GM21723 (cell line): Measurements from ENCODE around the gene BOD1.

Experiments
- ATAC-seq: cut with Tn5 transposase; IDR thresholded peaks from one replicate; pipeline ENCODE4 v1.9.1; 2021; ENCODE audit warnings: mild to moderate bottlenecking, moderate library complexity; ENCODE audit not compliant: unreplicated experiment

BOD1 gene

GRCh38 chr5:173616577-173617118 is at the start of gene BOD1:
BOD1 (minus strand) TSS chr5:173616650; CDS start chr5:173616436, 214 bp downstream.
- ATAC-seq, result peak; percentile 94

GRCh38 chr5:173665326-173665725 is 48.9 kb upstream of the BOD1 start:
- ATAC-seq, result no peak

GRCh38 chr5:173664154-173664526 is 47.7 kb upstream of the BOD1 start:
- no peak for ATAC-seq

- no peak for ATAC-seq
These were observed 47.1 kb upstream of the BOD1 start for GRCh38 chr5:173663352-173664153.

- ATAC-seq, result no peak
These were observed 46.3 kb upstream of the BOD1 start for GRCh38 chr5:173662581-173663351.

GRCh38 chr5:173660481-173661280 is 44.2 kb upstream of the BOD1 start:
- ATAC-seq, result no peak

GRCh38 chr5:173659423-173659822 is 43.0 kb upstream of the BOD1 start:
- no peak for ATAC-seq

GRCh38 chr5:173657741-173658356 is 41.4 kb upstream of the BOD1 start:
- no peak for ATAC-seq

GRCh38 chr5:173655196-173655797 is 38.8 kb upstream of the BOD1 start:
- no peak for ATAC-seq

- ATAC-seq, result no peak
These were observed 37.5 kb upstream of the BOD1 start for GRCh38 chr5:173653822-173654523.

GRCh38 chr5:173648308-173648866 is 31.9 kb upstream of the BOD1 start:
- ATAC-seq, result no peak

GRCh38 chr5:173646692-173647091 is 30.2 kb upstream of the BOD1 start:
- ATAC-seq, result no peak

- ATAC-seq, result no peak
These were observed 29.6 kb upstream of the BOD1 start for GRCh38 chr5:173645890-173646574.

GRCh38 chr5:173645437-173645807 is 29.0 kb upstream of the BOD1 start:
- no peak for ATAC-seq

GRCh38 chr5:173644673-173645436 is 28.4 kb upstream of the BOD1 start:
- ATAC-seq, result no peak

- ATAC-seq, result peak; percentile 78
These were observed 27.5 kb upstream of the BOD1 start for GRCh38 chr5:173643964-173644363.

GRCh38 chr5:173642895-173643481 is 26.5 kb upstream of the BOD1 start:
- no peak for ATAC-seq
